DND-41 (cell line): Measurements from ENCODE around the gene ACSS1.

ENCODE experiments used
- ATAC-seq: fragments of 200-7000 bp; cut with Tn5 transposase; 3 replicates; pipeline ENCODE4 v1.9.1; 2021; ENCODE audit warnings: low read depth; ENCODE audit not compliant: insufficient read depth
- DNase-seq: peaks from one replicate; pipeline ENCODE4 v3.0.0-alpha.2; 2020
- H2AFZ ChIP-seq: 2 replicates; pipeline ENCODE4 v1.6.0; 2012; ENCODE audit warnings: low read depth, low read length
- H3K27ac ChIP-seq: 2 replicates; pipeline ENCODE4 v1.5.1; 2012; ENCODE audit warnings: low read length, inconsistent platforms
- H3K27me3 ChIP-seq: fragments of 200-600 bp; sonication (generic); 2 replicates; pipeline ENCODE4 v1.6.0; 2012; ENCODE audit warnings: low read length, mild to moderate bottlenecking, inconsistent platforms; ENCODE audit not compliant: insufficient read depth, poor library complexity
- H3K36me3 ChIP-seq: 2 replicates; pipeline ENCODE4 v1.5.1; 2012; ENCODE audit warnings: low read length, inconsistent platforms; ENCODE audit not compliant: insufficient read depth
- H3K4me1 ChIP-seq: 2 replicates; pipeline ENCODE4 v1.5.1; 2012; ENCODE audit warnings: mild to moderate bottlenecking, low read length; ENCODE audit not compliant: insufficient read depth
- H3K4me2 ChIP-seq: 2 replicates; pipeline ENCODE4 v1.6.0; 2012; ENCODE audit warnings: mild to moderate bottlenecking, moderate library complexity, low read length, inconsistent platforms; ENCODE audit not compliant: insufficient read depth
- H3K4me3 ChIP-seq, 2 experiments: fragments of 200-600 bp in 1 of 2; shearing (Covaris generic) in 1 of 2; 2 replicates each; pipeline ENCODE4 v1.5.1; 2012 to 2016; ENCODE audit warnings: inconsistent platforms in 2 of 2, low read length in 2 of 2, mild to moderate bottlenecking in 2 of 2, low read depth in 1 of 2, moderate library complexity in 1 of 2
- H3K79me2 ChIP-seq: 2 replicates; pipeline ENCODE4 v1.6.0; 2012; ENCODE audit warnings: low read length, inconsistent platforms; ENCODE audit not compliant: insufficient read depth
- H3K9ac ChIP-seq: 2 replicates; pipeline ENCODE4 v1.6.0; 2012; ENCODE audit warnings: low read depth, mild to moderate bottlenecking, inconsistent platforms, low read length, moderate library complexity
- H3K9me3 ChIP-seq: 2 replicates; pipeline ENCODE4 v1.5.1; 2012; ENCODE audit warnings: low read length, moderate library complexity, mild to moderate bottlenecking, inconsistent platforms; ENCODE audit not compliant: insufficient read depth, severe bottlenecking
- H4K20me1 ChIP-seq: 2 replicates; pipeline ENCODE4 v1.6.0; 2012; ENCODE audit warnings: low read length; ENCODE audit not compliant: insufficient read depth
- CTCF ChIP-seq: IDR thresholded peaks from 2 replicates; pipeline ENCODE4 v1.5.1; 2012; ENCODE audit warnings: borderline replicate concordance, low read length, moderate library complexity, mild to moderate bottlenecking; ENCODE audit not compliant: poor library complexity, severe bottlenecking; ENCODE audit errors: extremely low read depth
- EZH2 ChIP-seq: IDR thresholded peaks from 3 replicates; pipeline ENCODE4 v1.6.1; 2012; ENCODE audit warnings: borderline replicate concordance, low read depth, mild to moderate bottlenecking, moderate library complexity, low read length, inconsistent platforms; ENCODE audit not compliant: severe bottlenecking

The ACSS1 gene

DNA sequence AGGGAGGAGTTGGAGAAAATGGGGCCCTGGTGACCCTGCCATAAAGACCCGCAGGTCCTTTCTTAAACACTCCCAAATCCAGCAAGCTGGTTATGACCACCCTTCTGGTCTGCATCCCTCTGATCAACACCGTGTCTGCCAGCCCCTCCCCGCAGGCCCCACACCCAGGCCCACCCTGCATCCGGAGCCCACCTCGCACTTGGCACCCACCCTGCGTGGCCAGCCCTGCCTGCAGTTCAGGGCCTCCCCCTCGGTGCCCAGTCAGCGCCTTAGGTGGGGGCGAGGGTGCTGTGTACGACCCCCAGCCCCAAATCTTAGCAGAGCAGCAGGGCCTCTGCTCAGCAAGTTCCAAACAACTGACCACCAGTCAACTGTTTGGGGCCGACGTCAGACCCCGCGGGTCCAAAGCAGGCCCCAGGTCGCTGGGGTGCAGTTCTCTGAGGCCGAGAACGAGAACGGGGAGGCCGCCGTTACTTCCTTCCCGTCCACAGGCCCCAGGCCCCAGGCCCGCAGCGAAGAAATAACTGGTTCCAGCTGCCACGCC lies 1.2 kb downstream of the ACSS1 start:
- H3K79me2 ChIP-seq = peaks cover 61% of the 10 kb centered on the region
- peak; percentile 38 for DNase-seq
- peak overlapping the region; percentile 93 for H3K27ac ChIP-seq
- H3K4me1 ChIP-seq = peaks cover 55% of the 10 kb centered on the region
- no peak for ATAC-seq
- H3K36me3 ChIP-seq = peaks cover 29% of the 10 kb centered on the region
- H3K9me3 ChIP-seq = no peaks in the 10 kb centered on the region
- no peak for TF ChIP-seq EZH2
- TF ChIP-seq CTCF = no peak
- H3K4me3 ChIP-seq = peak overlapping the region; percentile 38 to 81; a peak in 3 of 4 replicates
- peak overlapping the region; percentile 94 for H3K4me2 ChIP-seq
- peak overlapping the region; percentile 74 for H2AFZ ChIP-seq
- H4K20me1 ChIP-seq = peaks cover 43% of the 10 kb centered on the region
- no peaks in the 10 kb centered on the region for H3K27me3 ChIP-seq
- peak overlapping the region; percentile 72 for H3K9ac ChIP-seq

DNA sequence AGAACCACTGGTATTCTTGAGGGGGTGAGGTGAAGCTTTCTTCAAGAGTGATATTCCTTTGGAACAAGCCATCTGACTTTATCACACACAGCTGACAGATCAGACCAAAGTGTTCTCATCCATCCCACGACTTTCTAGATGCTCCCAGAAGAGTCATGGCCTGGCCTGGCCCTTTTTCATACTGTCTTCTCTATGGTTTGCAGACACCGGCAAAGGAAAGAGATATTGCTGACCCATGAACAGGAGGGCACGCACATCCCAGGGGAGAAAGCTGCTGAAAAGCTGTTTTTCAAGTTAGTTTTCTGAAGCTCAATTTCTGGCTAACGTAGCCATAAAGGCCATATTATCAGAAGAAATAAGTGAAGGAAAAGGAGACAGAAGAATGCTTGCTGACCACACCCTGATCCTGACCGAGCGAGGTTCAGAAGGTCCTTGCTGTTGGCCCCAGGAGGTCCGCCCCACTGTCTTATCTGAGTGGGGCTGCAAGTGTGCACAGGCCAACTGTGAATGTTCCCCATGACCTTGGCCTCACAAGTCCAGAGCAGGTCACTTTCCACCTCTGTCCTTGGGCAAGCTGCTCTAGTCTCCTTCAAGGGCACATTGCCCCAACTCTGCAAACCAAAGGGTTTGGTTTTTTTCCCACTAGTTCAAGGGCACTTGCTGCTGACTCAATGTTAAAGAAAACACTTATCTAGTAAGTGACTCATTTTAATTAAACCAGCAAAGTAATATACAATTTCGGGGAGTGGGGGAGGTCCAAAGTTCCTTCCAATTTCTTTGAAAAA lies 2.0 kb downstream of the ACSS1 start:
- H3K4me3 ChIP-seq = peak overlapping the region; percentile 38 to 81; a peak in 3 of 4 replicates
- TF ChIP-seq CTCF (no peak), EZH2 (no peak)
- peaks cover 70% of the 10 kb centered on the region for H3K79me2 ChIP-seq
- peaks cover 36% of the 10 kb centered on the region for H3K36me3 ChIP-seq
- DNase-seq (no peak), ATAC-seq (no peak)
- no peaks in the 10 kb centered on the region for H3K27me3 ChIP-seq
- peaks cover 51% of the 10 kb centered on the region for H4K20me1 ChIP-seq
- peak overlapping the region; percentile 94 for H3K4me2 ChIP-seq
- H3K9me3 ChIP-seq = no peaks in the 10 kb centered on the region
- H3K27ac ChIP-seq = peak overlapping the region; percentile 93
- no peak overlapping the region for H2AFZ ChIP-seq
- H3K9ac ChIP-seq = peak overlapping the region; percentile 72
- H3K4me1 ChIP-seq = peaks cover 55% of the 10 kb centered on the region

GRCh38 chr20:25054995-25055629 lies 2.8 kb downstream of the ACSS1 start:
- Histone ChIP-seq H3K27me3 (no peaks in the 10 kb centered on the region), H2AFZ (no peak overlapping the region), H3K27ac (0 out of 2 replicates have a peak overlapping the region, but pooled peaks have one; percentile 12), H3K36me3 (peaks cover 37% of the 10 kb centered on the region), H3K4me2 (peak overlapping the region; percentile 94), H3K79me2 (peaks cover 78% of the 10 kb centered on the region), H4K20me1 (peaks cover 59% of the 10 kb centered on the region), H3K4me1 (peaks cover 55% of the 10 kb centered on the region), H3K9ac (no peak overlapping the region), H3K4me3 (no peak overlapping the region), H3K9me3 (no peaks in the 10 kb centered on the region)
- DNase-seq (no peak), ATAC-seq (no peak)
- TF ChIP-seq EZH2 = no peak
- TF ChIP-seq CTCF = no peak
